Loucy (cell line): Measurements from ENCODE around the gene AP1M1.

Experiments used
- CTCF ChIP-seq: fragments of 200-600 bp; sonication (generic); conservative IDR thresholded peaks from 2 replicates; pipeline ENCODE4 v1.5.1; 2014; ENCODE audit warnings: mild to moderate bottlenecking, antibody characterized with exemption, low read length
- EZH2phosphoT487 ChIP-seq: fragments of 200-600 bp; IDR thresholded peaks from 2 replicates; pipeline ENCODE4 v1.6.1; 2018; ENCODE audit warnings: antibody characterized with exemption, mild to moderate bottlenecking, moderate library complexity, borderline replicate concordance

- TF ChIP-seq CTCF (no peak), EZH2phosphoT487 (no peak)
Observed at GRCh38 chr19:16222806-16223205, 25.1 kb downstream of the AP1M1 start.
